HG03457 (cell line): ENCODE results near the gene FBXW5.

Experiments
- ATAC-seq: cut with Tn5 transposase; IDR thresholded peaks from one replicate; pipeline ENCODE4 v1.9.1; 2021; ENCODE audit warnings: moderate number of reproducible peaks; ENCODE audit not compliant: unreplicated experiment

Gene FBXW5

GRCh38 chr9:136962163-136962562 lies 17.6 kb upstream of the FBXW5 start:
- no peak for ATAC-seq

DNA sequence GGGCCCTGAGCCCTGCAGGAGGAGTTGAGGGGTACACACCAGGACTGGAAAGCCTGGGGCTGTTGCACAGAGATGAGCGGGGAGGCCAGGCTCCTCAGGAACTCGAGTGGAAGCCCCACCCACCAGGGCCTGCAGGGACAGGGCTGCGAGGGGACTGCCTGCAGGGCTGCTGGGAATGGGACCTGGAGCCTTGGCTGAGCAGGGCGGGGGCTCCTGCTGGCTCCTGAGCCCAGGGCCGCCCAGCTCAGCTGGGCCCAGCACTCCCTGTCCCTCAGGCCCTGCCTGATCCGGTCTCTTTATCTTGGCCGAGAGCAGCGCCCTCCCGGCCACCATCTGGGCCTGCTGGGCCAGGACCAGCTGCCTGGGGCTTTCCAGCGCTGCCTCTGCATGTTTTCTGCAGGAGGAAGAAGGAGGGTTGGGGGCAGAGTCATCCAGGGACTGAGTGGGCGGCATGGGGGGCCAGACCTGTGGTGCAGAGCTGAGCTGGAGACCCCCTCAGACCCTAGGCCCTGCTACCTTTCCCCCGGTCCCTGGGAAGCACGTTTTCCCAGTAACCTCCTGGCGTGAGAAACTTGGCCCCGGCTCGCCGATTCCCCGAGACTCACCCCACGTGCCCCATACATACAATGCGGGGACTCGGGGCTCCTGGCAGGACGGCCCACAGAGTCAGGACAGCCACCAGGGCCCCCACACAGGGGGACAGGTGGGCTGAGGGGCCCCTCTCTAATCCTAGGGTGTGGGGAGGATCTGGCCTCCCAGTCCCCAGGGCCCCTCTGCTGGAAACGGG lies 16.9 kb upstream of the FBXW5 start:
- no peak for ATAC-seq

DNA sequence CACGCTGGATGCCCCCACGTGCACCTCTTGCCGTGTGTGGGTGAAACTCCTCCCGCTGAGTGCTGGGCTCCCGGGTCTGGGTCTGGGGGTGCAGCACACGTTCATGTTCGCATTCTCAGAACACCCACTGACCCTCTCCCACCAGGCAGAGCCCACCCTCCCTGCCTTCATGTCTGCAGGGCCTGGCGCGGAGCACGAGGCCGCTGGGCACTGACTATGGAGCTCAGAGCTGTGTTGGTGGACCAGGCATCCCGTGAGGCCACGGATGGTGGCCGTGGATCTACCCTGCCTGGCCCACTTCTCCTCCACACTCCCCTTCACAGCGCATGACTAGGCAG lies 16.4 kb upstream of the FBXW5 start:
- ATAC-seq, result no peak

- ATAC-seq, result no peak
Observed at GRCh38 chr9:136960212-136960937, 15.8 kb upstream of the FBXW5 start.

DNA sequence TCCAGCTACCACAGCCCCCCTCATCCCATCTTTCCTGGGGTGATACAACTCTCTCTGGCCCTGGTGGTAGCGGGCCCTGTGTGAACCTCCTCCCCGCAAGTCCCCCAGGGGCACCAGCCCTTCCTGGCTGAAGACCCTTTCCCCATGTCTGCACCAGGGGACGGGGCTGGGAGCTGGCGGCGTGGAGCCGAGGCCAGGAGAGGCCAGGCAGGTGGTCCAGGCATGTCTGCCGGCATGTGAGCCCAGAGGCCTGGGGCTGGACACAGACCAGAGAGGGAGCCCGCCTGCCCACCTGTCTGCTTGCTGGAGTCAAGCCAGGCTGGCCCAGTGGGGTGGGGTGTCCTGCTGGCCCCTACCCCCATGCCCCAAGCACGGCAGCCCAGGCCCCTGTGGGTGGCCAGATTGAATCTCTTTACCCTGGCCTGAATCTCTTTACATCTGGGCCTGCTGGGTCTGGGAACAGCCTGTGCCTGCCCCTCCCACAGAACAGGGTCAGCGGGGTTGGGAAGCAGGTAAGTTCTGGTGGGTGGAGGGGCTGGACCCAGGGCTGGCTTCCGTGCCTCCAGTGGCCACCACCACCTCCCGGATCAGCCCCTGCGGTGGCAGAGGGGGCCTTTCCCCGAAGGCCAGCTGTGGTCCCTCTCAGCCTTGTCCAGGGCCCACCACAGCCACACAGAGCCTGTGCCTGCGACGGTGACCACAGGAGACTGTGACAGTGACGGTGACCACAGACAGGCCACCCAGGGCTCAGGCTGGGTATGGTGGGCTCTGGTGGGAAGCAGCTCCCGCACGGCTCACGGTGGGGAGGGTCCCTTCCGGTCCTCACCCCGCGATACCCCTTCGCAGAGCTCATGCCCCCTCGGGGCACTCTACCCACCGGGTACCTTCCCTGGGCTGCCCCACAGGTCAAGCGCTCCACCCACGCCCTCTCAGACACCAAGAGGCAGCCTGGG lies 14.6 kb upstream of the FBXW5 start:
- ATAC-seq, result no peak

DNA sequence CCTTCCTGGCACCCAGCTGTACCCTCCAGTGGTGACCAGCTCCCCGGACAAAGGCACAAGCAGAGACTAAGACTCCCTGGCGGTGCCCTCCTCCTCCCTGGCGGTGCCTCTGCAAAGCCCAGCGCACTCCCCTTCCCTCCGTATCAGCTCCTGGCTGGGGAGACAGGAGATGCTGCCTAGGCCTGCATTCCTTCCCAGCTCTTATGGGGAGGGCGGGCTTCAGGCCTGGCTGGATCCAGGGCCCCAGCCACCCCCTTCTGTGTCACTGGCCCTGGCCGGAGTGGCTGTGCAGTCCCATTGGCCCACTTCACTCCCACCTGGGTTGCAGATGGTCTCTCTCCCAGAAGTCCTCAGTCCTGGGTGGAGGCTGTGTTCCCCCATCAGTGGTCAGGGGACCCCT lies 13.9 kb upstream of the FBXW5 start:
- ATAC-seq, result no peak

- ATAC-seq, result no peak
Observed at GRCh38 chr9:136957901-136958300, 13.4 kb upstream of the FBXW5 start.

- ATAC-seq, result no peak
Observed at GRCh38 chr9:136957461-136957860, 12.9 kb upstream of the FBXW5 start.

DNA sequence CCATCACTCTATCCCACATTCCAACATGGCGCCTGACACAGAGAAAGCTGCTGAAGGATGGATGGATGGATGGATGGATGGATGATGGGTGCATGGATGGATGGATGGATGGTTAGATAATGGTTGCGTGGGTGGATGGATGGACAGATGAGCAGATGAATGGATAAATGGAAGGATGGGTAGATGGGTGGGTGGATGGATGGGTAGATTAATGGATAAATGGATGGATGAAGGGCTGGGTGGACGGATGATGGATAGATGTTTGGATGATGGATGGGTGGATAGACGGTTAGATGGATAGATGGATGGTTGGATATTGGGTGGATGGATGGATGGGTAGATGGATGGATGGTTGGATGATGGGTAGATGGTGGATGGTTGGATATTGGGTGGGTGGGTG lies 12.1 kb upstream of the FBXW5 start:
- ATAC-seq, result no peak

DNA sequence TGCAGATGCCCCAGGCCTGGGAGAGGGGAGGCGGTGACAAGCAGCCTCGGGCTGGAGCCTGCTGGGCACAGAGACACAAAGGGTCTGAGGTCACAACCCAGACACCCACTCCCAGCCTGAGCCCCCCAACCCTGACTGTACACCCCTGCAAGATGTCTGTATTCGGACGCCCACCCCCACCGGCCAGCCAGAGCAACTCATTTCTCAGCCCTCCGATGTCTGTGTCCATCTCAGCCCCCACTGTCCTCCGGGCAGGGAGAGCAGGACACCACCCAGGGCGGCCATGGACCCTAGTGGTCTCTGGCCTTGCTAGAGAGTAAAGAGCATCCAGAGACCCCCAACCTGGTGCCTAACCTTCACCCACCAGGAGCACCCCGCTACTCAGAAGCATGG lies 11.4 kb upstream of the FBXW5 start:
- no peak for ATAC-seq

DNA sequence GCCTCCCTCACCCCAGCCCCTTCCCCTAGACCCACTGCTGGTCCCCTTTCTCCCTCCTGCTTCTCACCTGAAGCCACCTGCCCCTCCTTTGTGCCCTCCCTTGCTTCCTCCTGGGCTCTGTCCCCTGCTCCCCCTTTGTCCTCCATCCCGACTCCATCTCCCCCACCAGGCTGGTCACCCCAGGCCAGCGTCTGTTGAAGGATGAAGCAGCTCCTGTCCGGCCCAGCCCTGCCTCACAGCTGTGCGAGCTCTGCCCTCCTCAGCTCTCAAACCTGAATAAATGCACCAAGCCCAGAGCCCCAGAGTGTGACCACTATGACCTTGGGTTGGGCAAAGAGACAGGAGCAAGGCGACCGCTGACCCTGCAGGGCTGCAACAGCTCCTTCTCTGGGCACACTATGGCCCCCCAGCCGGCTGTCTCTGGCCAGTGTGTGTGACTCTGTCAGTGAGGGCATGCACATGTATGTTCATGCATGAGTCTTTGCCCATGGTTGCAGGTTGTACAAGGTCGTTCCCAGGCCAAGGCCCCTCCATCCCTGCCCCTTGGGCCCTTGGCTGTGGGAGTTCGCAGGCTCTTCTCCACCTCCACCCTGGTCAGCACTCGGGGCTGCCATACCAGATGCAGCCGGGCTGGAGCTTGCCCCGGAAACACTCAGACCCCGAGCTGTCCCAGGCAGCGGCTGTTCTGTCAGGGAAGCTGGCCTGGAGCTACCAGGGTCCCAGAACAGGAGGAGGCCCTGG lies 10.8 kb upstream of the FBXW5 start:
- no peak for ATAC-seq

GRCh38 chr9:136954270-136955083 lies 9.9 kb upstream of the FBXW5 start:
- ATAC-seq, result no peak

DNA sequence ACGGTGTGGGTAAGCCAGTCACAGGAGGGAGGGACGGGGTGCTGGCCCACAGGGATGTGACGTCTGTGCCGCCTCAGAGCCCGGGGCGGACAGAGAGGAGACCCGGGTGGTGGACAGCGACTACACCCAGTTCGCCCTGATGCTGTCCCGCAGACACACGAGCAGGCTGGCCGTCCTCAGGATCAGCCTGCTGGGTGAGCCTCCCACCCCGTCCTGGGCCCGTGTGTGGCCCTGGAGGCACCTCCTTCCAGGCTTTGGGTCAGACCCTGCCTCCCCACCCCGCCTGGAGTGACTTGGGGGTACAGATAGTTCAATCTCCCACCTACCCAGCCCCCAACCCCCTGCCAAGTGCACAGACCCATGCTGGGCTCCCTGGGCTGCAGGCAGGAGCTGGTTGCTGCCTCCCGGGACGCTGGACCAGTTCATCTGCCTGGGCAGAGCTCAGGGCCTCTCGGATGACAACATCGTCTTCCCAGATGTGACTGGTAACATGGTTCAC lies 9.3 kb upstream of the FBXW5 start:
- ATAC-seq, result no peak

DNA sequence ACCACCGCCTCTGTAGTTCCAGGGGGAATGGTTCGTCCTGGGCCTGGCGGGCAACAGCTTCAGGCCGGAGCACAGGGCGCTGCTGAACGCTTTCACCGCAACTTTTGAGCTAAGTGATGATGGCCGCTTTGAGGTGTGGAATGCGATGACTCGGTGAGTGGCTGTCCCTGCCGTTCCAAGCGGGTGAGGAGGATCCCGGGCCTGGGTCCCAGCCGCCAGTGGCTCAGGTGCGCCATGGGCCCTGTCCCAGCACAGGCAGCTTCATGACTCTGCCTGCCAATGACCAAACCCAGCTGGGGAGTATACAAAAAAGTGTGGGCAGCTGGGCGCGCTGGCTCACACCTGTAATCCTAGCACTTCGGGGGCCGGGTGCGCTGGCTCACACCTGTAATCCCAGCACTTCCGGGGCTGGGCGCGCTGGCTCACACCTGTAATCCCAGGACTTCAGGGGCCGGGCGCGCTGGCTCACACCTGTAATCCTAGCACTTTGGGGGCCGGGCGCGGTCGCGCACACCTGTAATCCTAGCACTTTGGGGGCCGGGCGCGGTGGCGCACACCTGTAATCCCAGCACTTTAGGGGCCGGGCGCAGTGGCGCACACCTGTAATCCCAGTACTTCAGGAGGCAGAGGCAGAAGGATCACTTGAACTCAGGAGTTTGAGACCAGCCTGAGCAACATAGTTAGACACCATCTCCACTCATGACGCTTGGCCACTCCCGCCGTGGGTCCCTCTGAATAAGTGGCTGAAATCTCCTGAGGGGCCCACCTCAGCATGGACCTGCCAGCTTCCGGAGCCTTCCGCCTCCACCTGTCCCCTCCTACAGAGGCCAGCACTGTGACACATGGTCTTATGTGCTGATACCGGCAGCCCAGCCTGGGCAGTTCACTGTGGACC lies 8.6 kb upstream of the FBXW5 start:
- no peak for ATAC-seq

DNA sequence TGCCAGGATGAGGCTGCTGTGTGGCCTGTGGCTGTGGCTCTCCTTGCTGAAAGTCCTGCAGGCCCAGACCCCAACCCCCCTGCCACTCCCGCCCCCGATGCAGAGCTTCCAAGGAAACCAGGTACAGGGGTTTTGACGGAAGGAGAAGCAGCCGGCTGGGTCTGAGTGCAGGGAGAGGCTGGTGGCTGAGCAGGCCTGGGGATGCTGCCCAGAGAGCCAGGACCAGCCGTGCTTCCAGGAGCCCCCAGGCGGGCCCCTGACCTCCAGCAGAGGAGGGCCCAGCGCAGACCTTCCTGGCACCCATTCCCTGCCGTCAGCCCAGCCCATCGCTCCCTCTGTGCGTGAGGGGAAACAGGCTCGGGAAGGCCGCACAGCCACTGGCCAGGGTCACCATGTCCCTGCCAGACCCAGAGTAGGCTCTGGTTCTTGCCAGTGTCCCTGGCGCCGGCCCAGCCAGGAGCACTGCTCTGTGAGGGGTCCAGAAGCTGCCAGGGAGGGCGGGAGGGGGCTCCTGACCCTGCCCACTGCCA lies 7.8 kb upstream of the FBXW5 start:
- ATAC-seq, result no peak

DNA sequence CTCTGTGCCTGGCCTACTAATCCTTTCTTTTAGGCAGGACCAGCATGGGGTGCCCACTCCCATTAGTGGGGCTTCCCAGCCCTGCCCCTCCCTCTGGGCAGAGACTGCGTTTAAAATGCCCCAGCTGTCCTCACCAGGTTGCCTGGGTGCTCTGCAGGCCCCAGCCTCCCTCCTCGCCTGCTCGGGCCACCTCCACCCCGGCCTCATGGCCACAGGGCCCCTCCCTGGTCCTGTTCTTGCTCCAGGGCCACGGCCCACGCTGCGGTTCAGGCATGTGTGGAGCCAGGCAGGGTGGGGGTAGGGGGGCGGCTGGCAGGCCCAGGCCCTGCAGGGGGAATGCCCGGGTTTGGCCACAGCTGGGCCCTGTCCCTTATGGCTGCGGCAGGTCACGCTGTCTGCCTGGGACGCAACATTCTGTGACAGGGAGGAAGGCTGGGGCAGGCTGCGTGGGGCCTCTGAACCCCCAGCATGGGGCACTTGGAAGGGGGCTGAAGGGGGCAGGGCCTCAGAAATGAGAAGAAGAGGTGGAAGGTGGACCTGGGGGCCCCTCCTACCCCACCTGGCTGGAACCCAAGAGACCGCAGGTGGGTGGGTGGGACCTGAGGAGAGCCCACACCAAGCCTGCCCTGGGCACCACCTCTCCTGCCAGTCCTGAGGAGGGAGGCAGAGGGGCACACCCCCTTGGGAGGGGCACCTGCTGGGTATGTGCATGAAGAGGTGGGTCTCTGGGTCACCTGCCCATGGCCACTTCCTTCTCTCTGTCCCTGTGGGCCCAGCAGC lies 7.2 kb upstream of the FBXW5 start, which contains the start of gene LCN12:
Gene LCN12 (plus strand): TSS at position 733 of the 780 bp plus-strand sequence. CDS start 55 bp downstream, outside the sequence.
- ATAC-seq, result no peak

- no peak for ATAC-seq
Observed at GRCh38 chr9:136950656-136951276, 6.2 kb upstream of the FBXW5 start.
